ENCODE data around the gene FUBP1. TPM values are rescaled to one million over a fixed set of nuclear protein-coding genes. Genes with fewer than 3 reads are reported as not detected.
A peak's percentile ranks its signal among the peaks of the same experiment; 100 is the strongest.

Gene FUBP1
- total RNA-seq, 1 experiment from 2014 or later: 208 TPM

- TF ChIP-seq ZNF425 (CRISPR knock-in tag; conservative IDR thresholded peaks at IDR 0.05) (peak; percentile 99), ZNF317 (CRISPR knock-in tag; IDR thresholded peaks at IDR 0.05; ENCODE audit: borderline replicate concordance, low read depth) (no peak), OVOL2 (CRISPR knock-in tag; IDR thresholded peaks at IDR 0.05; ENCODE audit: borderline replicate concordance) (peak; percentile 78; the same call in 1 of the 2 replicates), CDX4 (CRISPR knock-in tag; IDR thresholded peaks at IDR 0.05; ENCODE audit: borderline replicate concordance) (peak; percentile 98), ZNF671 (CRISPR knock-in tag; IDR thresholded peaks at IDR 0.05) (peak; percentile 99), ZMAT4 (CRISPR knock-in tag; IDR thresholded peaks at IDR 0.05) (0 out of 2 replicates have a peak, but pooled peaks have one; percentile 43), NFATC4 (CRISPR knock-in tag; IDR thresholded peaks at IDR 0.05) (peak; percentile 98), PRRX2 (CRISPR knock-in tag; IDR thresholded peaks at IDR 0.05) (peak; percentile 99), ERG (CRISPR knock-in tag; IDR thresholded peaks at IDR 0.05) (peak; percentile 99), ESRRA (CRISPR knock-in tag; IDR thresholded peaks at IDR 0.05; ENCODE audit: borderline replicate concordance) (no peak), ZNF219 (CRISPR knock-in tag; IDR thresholded peaks at IDR 0.05; ENCODE audit: borderline replicate concordance) (no peak), CBFB (CRISPR knock-in tag; IDR thresholded peaks at IDR 0.05; ENCODE audit: low read depth) (no peak), SOX15 (CRISPR knock-in tag; IDR thresholded peaks at IDR 0.05) (peak; percentile 89), ZNF416 (CRISPR knock-in tag; IDR thresholded peaks at IDR 0.05) (peak; percentile 98), RORB (CRISPR knock-in tag; IDR thresholded peaks at IDR 0.05) (peak; percentile 98), MXD4 (CRISPR knock-in tag; IDR thresholded peaks at IDR 0.05; ENCODE audit: borderline replicate concordance) (no peak), EMX1 (CRISPR knock-in tag; IDR thresholded peaks at IDR 0.05) (peak; percentile 98), AR (CRISPR knock-in tag; IDR thresholded peaks at IDR 0.05) (peak; percentile 98), ZNF532 (CRISPR knock-in tag; IDR thresholded peaks at IDR 0.05; ENCODE audit: borderline replicate concordance) (peak; percentile 99), ZNF423 (CRISPR knock-in tag; IDR thresholded peaks at IDR 0.05) (0 out of 2 replicates have a peak, but pooled peaks have one; percentile 4)
- DNase-seq (ENCODE audit: low spot score) (peak; percentile 45), ATAC-seq (peak; percentile 92)
- POLR2A ChIA-PET: interaction anchor here (0.7 to 1.7 kb wide), 3 partner anchors 25 to 93 kb away, joined by 3 to 15 read pairs (median 3); partner anchors contain the start of gene FUBP1
- H3K9me3 Mint-ChIP-seq: no peaks in the 10 kb centered on the region
- H3K4me1 Mint-ChIP-seq: peaks cover 40% of the 10 kb centered on the region
- H3K27me3 Mint-ChIP-seq (ENCODE audit: low read depth): no peaks in the 10 kb centered on the region
- no peaks in the 10 kb centered on the region for H3K36me3 Mint-ChIP-seq
- H3K4me3 Mint-ChIP-seq: peak overlapping the region; percentile 70
- CTCF ChIA-PET: interaction anchor here (0.5 to 2.1 kb wide), 3 partner anchors 25 to 110 kb away, joined by 3 to 14 read pairs (median 3); partner anchors contain the start of gene FUBP1
- H3K27ac Mint-ChIP-seq: peak overlapping the region; percentile 96
These were observed 25.2 kb upstream of the FUBP1 start for GRCh38 chr1:78003882-78004718.

Measured in WTC11 (cell line).